ENCODE data around the gene KCNK5.

Gene KCNK5

DNA sequence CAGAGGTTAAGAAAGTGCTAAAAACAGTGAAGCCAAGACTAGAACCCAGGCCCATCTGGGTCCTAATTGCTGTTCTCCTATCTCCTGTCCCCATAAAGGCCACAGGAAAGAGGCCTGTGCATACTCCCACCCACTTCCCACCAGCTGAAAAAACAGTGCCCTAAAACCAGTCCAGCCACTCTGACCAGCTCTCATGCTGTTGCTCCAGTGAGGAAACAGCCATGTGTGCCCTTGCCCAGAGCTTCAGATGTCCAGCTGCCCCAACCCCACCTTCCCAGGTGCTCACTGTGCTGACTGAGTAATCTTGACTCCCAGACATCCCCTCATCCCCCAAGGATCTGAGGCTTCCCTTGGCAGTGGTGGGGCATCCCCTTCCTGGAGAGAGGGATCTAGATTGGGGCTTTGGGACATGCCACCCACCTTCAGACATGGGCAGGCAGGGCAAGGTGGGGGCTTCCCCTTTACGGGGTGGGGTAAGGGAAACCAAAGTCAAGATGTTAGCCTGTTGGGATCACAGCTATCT is 28.7 kb downstream of the KCNK5 start:
- Histone ChIP-seq H3K27me3 (ENCODE audit: low read length) (no peaks in the 10 kb centered on the region), H2AFZ (ENCODE audit: low read depth, low read length, severe bottlenecking) (no peak overlapping the region), H3K9ac (ENCODE audit: low read length) (no peak overlapping the region), H3K9me3 (ENCODE audit: insufficient read depth, low read length) (no peaks in the 10 kb centered on the region), H3K79me2 (ENCODE audit: insufficient read depth, low read length) (no peaks in the 10 kb centered on the region), H3F3A (ENCODE audit: insufficient read depth) (no peaks in the 10 kb centered on the region), H3K9me2 (replicated peaks; ENCODE audit: insufficient read depth, low read length) (no peaks in the 10 kb centered on the region), H3K4me3 (ENCODE audit: insufficient read depth, low read length, poor library complexity, severe bottlenecking) (no peak overlapping the region), H3K36me3 (ENCODE audit: low read length) (no peaks in the 10 kb centered on the region), H4K20me1 (ENCODE audit: low read depth, low read length) (no peaks in the 10 kb centered on the region), H3K27ac (ENCODE audit: low read depth, low read length) (no peak overlapping the region), H3K4me2 (ENCODE audit: low read depth, low read length, poor library complexity, severe bottlenecking) (no peak overlapping the region)
- TF ChIP-seq, protein P1, sequence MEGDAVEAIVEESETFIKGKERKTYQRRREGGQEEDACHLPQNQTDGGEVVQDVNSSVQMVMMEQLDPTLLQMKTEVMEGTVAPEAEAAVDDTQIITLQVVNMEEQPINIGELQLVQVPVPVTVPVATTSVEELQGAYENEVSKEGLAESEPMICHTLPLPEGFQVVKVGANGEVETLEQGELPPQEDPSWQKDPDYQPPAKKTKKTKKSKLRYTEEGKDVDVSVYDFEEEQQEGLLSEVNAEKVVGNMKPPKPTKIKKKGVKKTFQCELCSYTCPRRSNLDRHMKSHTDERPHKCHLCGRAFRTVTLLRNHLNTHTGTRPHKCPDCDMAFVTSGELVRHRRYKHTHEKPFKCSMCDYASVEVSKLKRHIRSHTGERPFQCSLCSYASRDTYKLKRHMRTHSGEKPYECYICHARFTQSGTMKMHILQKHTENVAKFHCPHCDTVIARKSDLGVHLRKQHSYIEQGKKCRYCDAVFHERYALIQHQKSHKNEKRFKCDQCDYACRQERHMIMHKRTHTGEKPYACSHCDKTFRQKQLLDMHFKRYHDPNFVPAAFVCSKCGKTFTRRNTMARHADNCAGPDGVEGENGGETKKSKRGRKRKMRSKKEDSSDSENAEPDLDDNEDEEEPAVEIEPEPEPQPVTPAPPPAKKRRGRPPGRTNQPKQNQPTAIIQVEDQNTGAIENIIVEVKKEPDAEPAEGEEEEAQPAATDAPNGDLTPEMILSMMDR (IDR thresholded peaks at IDR 0.05; ENCODE audit: insufficient read depth, low read length, poor library complexity, severe bottlenecking): no peak
- no peak for TF ChIP-seq EZH2phosphoT487 (conservative IDR thresholded peaks at IDR 0.05; ENCODE audit: low read length)

DNA sequence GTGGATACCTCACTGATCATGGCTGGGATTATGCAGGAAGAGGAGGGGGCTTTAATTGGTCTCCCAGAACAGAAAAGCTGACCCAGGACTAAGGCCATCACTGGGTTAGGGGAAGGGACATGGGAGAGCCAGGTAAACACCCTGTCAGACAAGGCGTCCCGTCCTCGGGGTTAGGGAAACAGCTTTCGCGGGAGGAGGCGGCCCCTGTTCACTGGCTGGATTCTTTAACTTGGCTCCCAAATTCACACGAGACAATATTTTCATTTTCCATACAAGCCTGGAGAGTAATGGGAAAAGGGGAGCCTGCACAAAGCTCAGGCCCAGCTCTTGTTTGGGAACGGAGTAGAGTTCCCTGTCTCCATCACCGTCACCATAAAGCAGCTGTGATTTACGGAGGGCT is 29.3 kb downstream of the KCNK5 start:
- Histone ChIP-seq H3K9me3 (ENCODE audit: insufficient read depth, low read length) (no peaks in the 10 kb centered on the region), H3K9ac (ENCODE audit: low read length) (no peak overlapping the region), H3K27me3 (ENCODE audit: low read length) (no peaks in the 10 kb centered on the region), H3K4me2 (ENCODE audit: low read depth, low read length, poor library complexity, severe bottlenecking) (no peak overlapping the region), H3K79me2 (ENCODE audit: insufficient read depth, low read length) (no peaks in the 10 kb centered on the region), H4K20me1 (ENCODE audit: low read depth, low read length) (no peaks in the 10 kb centered on the region), H3K27ac (ENCODE audit: low read depth, low read length) (no peak overlapping the region), H3K36me3 (ENCODE audit: low read length) (no peaks in the 10 kb centered on the region), H3K4me3 (ENCODE audit: insufficient read depth, low read length, poor library complexity, severe bottlenecking) (no peak overlapping the region), H3K9me2 (replicated peaks; ENCODE audit: insufficient read depth, low read length) (no peaks in the 10 kb centered on the region), H3F3A (ENCODE audit: insufficient read depth) (no peaks in the 10 kb centered on the region), H2AFZ (ENCODE audit: low read depth, low read length, severe bottlenecking) (no peak overlapping the region)
- TF ChIP-seq, protein P1 (IDR thresholded peaks at IDR 0.05; ENCODE audit: insufficient read depth, low read length, poor library complexity, severe bottlenecking): no peak
- TF ChIP-seq EZH2phosphoT487 (conservative IDR thresholded peaks at IDR 0.05; ENCODE audit: low read length): no peak

DNA sequence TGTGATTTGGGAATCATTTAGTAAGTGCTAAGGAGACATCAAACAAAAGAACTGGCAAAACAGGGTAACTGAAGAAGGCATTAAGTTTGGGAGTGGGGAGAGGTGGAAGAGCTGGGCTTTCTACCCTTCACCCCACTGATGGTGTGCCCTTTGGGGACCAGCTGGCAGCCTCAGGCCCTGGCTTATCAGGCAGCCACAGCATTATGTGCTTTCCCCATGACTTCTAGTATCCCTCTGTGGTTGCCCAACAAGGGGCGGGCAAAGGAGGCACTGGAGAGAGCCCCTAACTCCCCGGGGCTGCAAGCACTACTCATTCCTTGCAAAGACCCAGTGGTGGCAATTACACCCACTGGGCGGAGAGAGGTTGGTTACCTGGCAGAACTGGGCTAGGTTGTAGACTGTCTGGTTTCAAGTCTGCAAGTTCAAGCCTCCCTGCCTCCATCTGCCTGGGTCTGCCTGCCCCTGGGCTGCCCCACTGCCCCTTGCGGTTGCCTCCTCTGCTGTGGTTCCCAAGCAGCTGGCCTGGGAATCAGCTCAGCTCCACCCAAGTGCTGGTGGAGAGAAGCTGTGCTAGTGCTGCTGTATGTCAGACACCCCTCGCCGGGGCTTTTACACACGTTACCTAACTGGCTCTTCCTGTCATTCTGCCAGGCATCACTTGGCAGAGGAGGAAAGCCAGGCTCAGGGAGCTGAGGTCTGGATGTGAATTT is 29.9 kb downstream of the KCNK5 start:
- no peaks in the 10 kb centered on the region for H4K20me1 ChIP-seq (ENCODE audit: low read depth, low read length)
- no peak for TF ChIP-seq EZH2phosphoT487 (conservative IDR thresholded peaks at IDR 0.05; ENCODE audit: low read length)
- TF ChIP-seq, protein P1 (IDR thresholded peaks at IDR 0.05; ENCODE audit: insufficient read depth, low read length, poor library complexity, severe bottlenecking): no peak
- H3K9me2 ChIP-seq (replicated peaks; ENCODE audit: insufficient read depth, low read length): no peaks in the 10 kb centered on the region
- no peak overlapping the region for H3K9ac ChIP-seq (ENCODE audit: low read length)
- H2AFZ ChIP-seq (ENCODE audit: low read depth, low read length, severe bottlenecking): no peak overlapping the region
- H3K27ac ChIP-seq (ENCODE audit: low read depth, low read length): no peak overlapping the region
- H3K79me2 ChIP-seq (ENCODE audit: insufficient read depth, low read length): no peaks in the 10 kb centered on the region
- H3F3A ChIP-seq (ENCODE audit: insufficient read depth): no peaks in the 10 kb centered on the region
- no peaks in the 10 kb centered on the region for H3K36me3 ChIP-seq (ENCODE audit: low read length)
- H3K9me3 ChIP-seq (ENCODE audit: insufficient read depth, low read length): no peaks in the 10 kb centered on the region
- H3K4me2 ChIP-seq (ENCODE audit: low read depth, low read length, poor library complexity, severe bottlenecking): no peak overlapping the region
- H3K27me3 ChIP-seq (ENCODE audit: low read length): no peaks in the 10 kb centered on the region
- no peak overlapping the region for H3K4me3 ChIP-seq (ENCODE audit: insufficient read depth, low read length, poor library complexity, severe bottlenecking)
